ENCODE results near the gene SLC35B3. TPM values are rescaled to one million over a fixed set of nuclear protein-coding genes. Genes with fewer than 3 reads are reported as not detected.

Gene SLC35B3
- total and polyA plus RNA-seq, 2 of the 8 experiments (the other 6 are each of a cell fraction or from before 2014, with no cell fraction given) = 5.5 to 9.8 TPM

- Histone ChIP-seq H2BK5ac (ENCODE audit: low read depth, low read length) (no peak overlapping the region), H2BK120ac (replicated peaks; ENCODE audit: low read depth, low read length) (no peak overlapping the region), H4K5ac (ENCODE audit: insufficient read length, low read depth, low read length) (no peak overlapping the region), H2BK20ac (ENCODE audit: low read length) (no peak overlapping the region), H2BK12ac (ENCODE audit: low read depth, low read length) (no peak overlapping the region), H4K91ac (replicated peaks; ENCODE audit: insufficient read length, low read length) (no peak overlapping the region), H3K4me2 (ENCODE audit: insufficient read depth in 1 of 2, low read depth in 2 of 2, low read length in 2 of 2) (no peak overlapping the region), H4K20me1 (replicated peaks in 1 of 2; ENCODE audit: control insufficient read depth in 1 of 2, insufficient read depth in 2 of 2, low read length in 2 of 2) (no peaks in the 10 kb centered on the region), H3K23ac (ENCODE audit: insufficient read length) (no peak overlapping the region), H3K9ac (replicated peaks in 1 of 4; ENCODE audit: extremely low read depth in 1 of 4, low read depth in 3 of 4, low read length in 3 of 4) (no peak overlapping the region), H3K4me1 (replicated peaks in 1 of 4; ENCODE audit: control insufficient read depth in 3 of 4, insufficient read depth in 4 of 4, low read length in 3 of 4) (peaks cover 0 to 1% (median 0%) of the 10 kb centered on the region in 4 experiments; a peak in 3 of 7 replicates), H3K27me3 (replicated peaks in 1 of 4; ENCODE audit: control insufficient read depth in 3 of 4, extremely low read depth in 1 of 4, insufficient read depth in 3 of 4, low read length in 3 of 4) (no peaks in the 10 kb centered on the region; a peak in 1 of 7 replicates), H3K9me3 (ENCODE audit: insufficient read depth in 2 of 2, low read depth in 1 of 2, low read length in 1 of 2) (no peaks in the 10 kb centered on the region), H3K4ac (replicated peaks; ENCODE audit: insufficient read length, low read depth, low read length) (no peak overlapping the region), H3K14ac (ENCODE audit: insufficient read length) (no peak overlapping the region), H3K36me3 (ENCODE audit: control insufficient read depth in 2 of 4, insufficient read depth in 4 of 4, low read length in 3 of 4) (no peaks in the 10 kb centered on the region), H2AFZ (ENCODE audit: low read length) (no peak overlapping the region), H3K18ac (ENCODE audit: extremely low read depth, low read length) (no peak overlapping the region), H2AK5ac (ENCODE audit: low read depth, low read length) (no peak overlapping the region), H2BK15ac (ENCODE audit: low read length) (no peak overlapping the region), H4K8ac (ENCODE audit: extremely low read depth, insufficient read depth, low read length) (no peak overlapping the region), H3K56ac (replicated peaks; ENCODE audit: insufficient read length, low read depth, low read length) (no peak overlapping the region), H3K79me1 (ENCODE audit: low read depth, low read length) (no peaks in the 10 kb centered on the region), H3K23me2 (ENCODE audit: low read depth, low read length) (peaks cover 4% of the 10 kb centered on the region; the same call in 1 of the 2 replicates), H3K4me3 (ENCODE audit: extremely low read depth in 1 of 4, insufficient read depth in 2 of 4, low read depth in 3 of 4, low read length in 4 of 4) (no peak overlapping the region), H3K27ac (ENCODE audit: low read depth, low read length) (no peak overlapping the region), H3K79me2 (ENCODE audit: control insufficient read depth in 1 of 2, insufficient read depth in 2 of 2, low read length in 2 of 2) (peaks cover 0 to 25% of the 10 kb centered on the region in 2 experiments; a peak in 3 of 4 replicates)
- POLR2A ChIA-PET (ENCODE audit: partially characterized antibody) = no interaction called here
- CTCF ChIA-PET (ENCODE audit: partially characterized antibody) = interaction anchor here (2.5 kb wide), 1 partner anchor 306 kb away, joined by 9 read pairs; no protein-coding TSS in a partner anchor
- 100% methylated on average over 1 of the region's 1 CpG; no CpG with 5 or more reads in 1 of the 2 experiments for WGBS, 2 experiments (ENCODE audit: extremely low coverage in 1 of 2, insufficient coverage in 1 of 2, insufficient read length in 1 of 2, insufficient replicate concordance in 2 of 2, low coverage in 1 of 2, low lambda C conversion rate in 2 of 2, missing lambda C conversion rate in 1 of 2)
- DNase-seq (ENCODE audit: low read depth in 1 of 2, low spot score in 2 of 2) (no peak), FAIRE-seq (no peak)
- TF ChIP-seq YY1 (IDR thresholded peaks at IDR 0.05; ENCODE audit: low read depth, low read length) (no peak), TAF1 (IDR thresholded peaks at IDR 0.05; ENCODE audit: low read depth, low read length) (no peak), FOSL1 (IDR thresholded peaks at IDR 0.05; ENCODE audit: insufficient read depth, low read depth, low read length) (no peak), HDAC2 (IDR thresholded peaks at IDR 0.05; ENCODE audit: borderline replicate concordance in 1 of 2, low read depth in 2 of 2, low read length in 2 of 2) (no peak), BRCA1 (IDR thresholded peaks at IDR 0.05; ENCODE audit: low read depth, low read length) (no peak), CREB1 (IDR thresholded peaks at IDR 0.05) (no peak), E2F6 (IDR thresholded peaks at IDR 0.05) (no peak), NRF1 (IDR thresholded peaks at IDR 0.05; ENCODE audit: low read depth, low read length) (no peak)
These were observed 1.6 kb upstream of the SLC35B3 start for GRCh38 chr6:8436966-8437365.

Data from H1 (cell line).